ENCODE data around the gene CUL4A.

DNA sequence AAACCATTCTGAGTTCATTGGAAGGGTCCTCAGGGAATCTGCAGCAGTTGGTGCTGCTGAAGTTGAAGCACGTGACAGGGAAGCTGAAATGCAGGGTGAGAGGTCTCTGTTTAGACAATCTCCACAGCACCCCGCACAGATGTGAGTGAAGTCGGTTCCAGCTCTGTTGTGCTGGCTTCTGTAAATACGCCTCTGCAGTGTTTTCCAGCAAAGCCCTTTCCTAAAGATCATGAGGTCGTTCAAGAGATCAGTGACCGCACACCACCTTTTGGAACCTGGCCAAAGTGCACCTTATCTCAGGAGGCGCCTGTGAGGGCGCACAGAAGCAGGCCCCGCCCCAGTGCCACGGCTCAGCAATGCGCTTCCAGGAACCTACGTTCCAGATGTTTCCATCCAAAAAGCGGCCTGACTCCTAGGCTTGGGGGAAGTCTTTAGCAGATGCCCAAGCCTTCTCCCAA lies 10.8 kb downstream of the CUL4A start:
- TF ChIP-seq, protein P1, sequence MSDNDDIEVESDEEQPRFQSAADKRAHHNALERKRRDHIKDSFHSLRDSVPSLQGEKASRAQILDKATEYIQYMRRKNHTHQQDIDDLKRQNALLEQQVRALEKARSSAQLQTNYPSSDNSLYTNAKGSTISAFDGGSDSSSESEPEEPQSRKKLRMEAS (IDR thresholded peaks at IDR 0.05; ENCODE audit: insufficient read depth, insufficient read length), result no peak
- TF ChIP-seq POLR2A (IDR thresholded peaks at IDR 0.05; ENCODE audit: low read depth, low read length) (no peak), POLR2AphosphoS5 (IDR thresholded peaks at IDR 0.05; ENCODE audit: insufficient read depth, low read depth, low read length) (no peak), MYC (IDR thresholded peaks at IDR 0.05; ENCODE audit: low read depth, low read length) (no peak), JUN (IDR thresholded peaks at IDR 0.05; ENCODE audit: borderline replicate concordance, insufficient read depth, insufficient read length, low read depth) (no peak), GATA2 (IDR thresholded peaks at IDR 0.05; ENCODE audit: insufficient read depth, insufficient read length, low read depth, low read length) (no peak), EZH2 (IDR thresholded peaks at IDR 0.05; ENCODE audit: borderline replicate concordance, low read depth, low read length, severe bottlenecking) (no peak), FOS (IDR thresholded peaks at IDR 0.05; ENCODE audit: borderline replicate concordance, insufficient read depth, low read length) (no peak)
- TF ChIP-seq, protein P2, sequence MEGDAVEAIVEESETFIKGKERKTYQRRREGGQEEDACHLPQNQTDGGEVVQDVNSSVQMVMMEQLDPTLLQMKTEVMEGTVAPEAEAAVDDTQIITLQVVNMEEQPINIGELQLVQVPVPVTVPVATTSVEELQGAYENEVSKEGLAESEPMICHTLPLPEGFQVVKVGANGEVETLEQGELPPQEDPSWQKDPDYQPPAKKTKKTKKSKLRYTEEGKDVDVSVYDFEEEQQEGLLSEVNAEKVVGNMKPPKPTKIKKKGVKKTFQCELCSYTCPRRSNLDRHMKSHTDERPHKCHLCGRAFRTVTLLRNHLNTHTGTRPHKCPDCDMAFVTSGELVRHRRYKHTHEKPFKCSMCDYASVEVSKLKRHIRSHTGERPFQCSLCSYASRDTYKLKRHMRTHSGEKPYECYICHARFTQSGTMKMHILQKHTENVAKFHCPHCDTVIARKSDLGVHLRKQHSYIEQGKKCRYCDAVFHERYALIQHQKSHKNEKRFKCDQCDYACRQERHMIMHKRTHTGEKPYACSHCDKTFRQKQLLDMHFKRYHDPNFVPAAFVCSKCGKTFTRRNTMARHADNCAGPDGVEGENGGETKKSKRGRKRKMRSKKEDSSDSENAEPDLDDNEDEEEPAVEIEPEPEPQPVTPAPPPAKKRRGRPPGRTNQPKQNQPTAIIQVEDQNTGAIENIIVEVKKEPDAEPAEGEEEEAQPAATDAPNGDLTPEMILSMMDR (IDR thresholded peaks at IDR 0.05; ENCODE audit: extremely low read depth in 1 of 2, insufficient read depth in 1 of 2, low read depth in 1 of 2, low read length in 2 of 2), result no peak

All from endothelial cell of umbilical vein (primary cell).